SH-SY5Y (cell line): ENCODE data around the gene DCAF8.

Experiments used
- GATA2 ChIP-seq: IDR thresholded peaks from 2 replicates; pipeline ENCODE4 v1.6.1; 2011; ENCODE audit warnings: mild to moderate bottlenecking, low read depth, low read length
- GATA3 ChIP-seq: IDR thresholded peaks from 2 replicates; pipeline ENCODE4 v1.6.1; 2011; ENCODE audit warnings: low read depth, mild to moderate bottlenecking, low read length, moderate library complexity

Gene DCAF8

DNA sequence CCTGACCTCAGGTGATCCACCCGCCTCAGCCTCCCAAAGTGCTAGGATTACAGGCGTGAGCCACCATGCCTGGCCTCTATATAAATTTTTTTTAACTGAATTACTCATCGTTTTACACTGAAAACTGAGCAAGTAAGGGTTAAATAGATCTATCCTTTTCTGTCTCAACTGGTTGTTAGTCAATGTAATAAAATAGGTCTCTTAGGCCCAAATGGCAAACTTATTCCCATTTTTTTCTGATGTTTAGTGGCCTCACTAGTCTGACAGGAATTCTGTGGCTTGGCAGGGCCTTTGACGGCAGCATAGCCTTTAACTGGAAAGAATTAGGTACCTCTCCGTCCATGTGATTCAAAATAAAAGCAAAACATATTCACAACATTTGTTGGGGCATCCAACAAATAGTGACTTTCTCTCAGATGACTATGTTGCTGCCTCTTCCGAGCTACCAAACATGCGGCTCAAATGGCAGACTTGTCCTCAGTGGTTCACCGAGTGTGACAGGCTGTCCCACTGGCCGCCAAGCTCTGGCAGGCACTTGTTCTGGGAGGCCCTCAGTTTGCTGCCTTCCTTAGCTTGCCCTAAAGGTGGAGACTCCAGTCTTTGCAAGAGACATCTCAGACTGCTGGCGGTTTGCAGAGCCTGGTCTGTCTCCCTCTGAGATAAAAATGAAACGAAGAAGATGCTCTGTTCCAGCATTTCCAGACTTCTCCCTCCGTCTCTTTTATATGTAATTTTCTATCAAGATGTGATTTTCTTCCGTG, 93.6 kb downstream of the DCAF8 start:
- TF ChIP-seq GATA3 = no peak
- no peak for TF ChIP-seq GATA2

DNA sequence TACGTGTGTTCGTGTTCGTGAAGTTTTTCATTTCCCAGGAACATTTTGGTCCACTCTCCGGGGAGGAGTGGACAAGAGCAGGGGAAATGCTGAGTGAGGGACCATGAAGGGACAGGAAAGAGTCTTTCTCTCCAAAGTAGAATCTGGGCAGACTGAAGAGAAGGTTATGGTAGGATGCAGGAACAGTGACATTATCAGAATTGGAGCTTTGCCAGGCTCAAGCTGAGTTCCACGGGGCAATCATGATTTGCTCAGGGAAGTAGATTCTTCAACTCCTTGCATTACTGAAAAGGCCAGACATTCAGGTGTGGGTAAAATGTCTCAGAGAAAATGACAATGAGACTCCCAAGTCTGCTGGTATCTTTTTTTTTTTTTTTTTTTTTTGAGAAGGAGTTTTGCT, 94.3 kb downstream of the DCAF8 start:
- TF ChIP-seq GATA2 = no peak
- no peak for TF ChIP-seq GATA3

GRCh38 chr1:160167580-160167979, 94.8 kb downstream of the DCAF8 start:
- no peak for TF ChIP-seq GATA2
- no peak for TF ChIP-seq GATA3

GRCh38 chr1:160167056-160167455, 95.3 kb downstream of the DCAF8 start:
- no peak for TF ChIP-seq GATA3
- no peak for TF ChIP-seq GATA2

- TF ChIP-seq GATA2 = no peak
- TF ChIP-seq GATA3 = no peak
Observed at GRCh38 chr1:160166166-160166868, 96.0 kb downstream of the DCAF8 start.
